GM21367 (cell line): ENCODE results near the gene PTPRD.

Experiments
- ATAC-seq: cut with Tn5 transposase; IDR thresholded peaks from one replicate; pipeline ENCODE4 v1.9.1; 2021; ENCODE audit not compliant: unreplicated experiment

PTPRD gene

GRCh38 chr9:8572209-8572608 lies 2040.6 kb downstream of the PTPRD start:
- ATAC-seq, result no peak

- ATAC-seq, result no peak
These were observed 2041.2 kb downstream of the PTPRD start for GRCh38 chr9:8571643-8572042.

GRCh38 chr9:8570776-8571175 lies 2042.0 kb downstream of the PTPRD start:
- ATAC-seq, result no peak

GRCh38 chr9:8569823-8570222 lies 2043.0 kb downstream of the PTPRD start:
- no peak for ATAC-seq

- no peak for ATAC-seq
These were observed 2044.7 kb downstream of the PTPRD start for GRCh38 chr9:8567963-8568579.

- ATAC-seq, result no peak
These were observed 2047.8 kb downstream of the PTPRD start for GRCh38 chr9:8564960-8565359.

GRCh38 chr9:8560560-8561525 lies 2052.0 kb downstream of the PTPRD start:
- no peak for ATAC-seq

GRCh38 chr9:8558176-8558575 lies 2054.6 kb downstream of the PTPRD start:
- no peak for ATAC-seq

- no peak for ATAC-seq
These were observed 2056.9 kb downstream of the PTPRD start for GRCh38 chr9:8555762-8556500.

GRCh38 chr9:8553444-8553843 lies 2059.4 kb downstream of the PTPRD start:
- ATAC-seq, result no peak

GRCh38 chr9:8552732-8553131 lies 2060.1 kb downstream of the PTPRD start:
- ATAC-seq, result no peak

- no peak for ATAC-seq
These were observed 2063.6 kb downstream of the PTPRD start for GRCh38 chr9:8549214-8549613.

GRCh38 chr9:8543219-8543618 lies 2069.6 kb downstream of the PTPRD start:
- ATAC-seq, result no peak

- no peak for ATAC-seq
These were observed 2070.3 kb downstream of the PTPRD start for GRCh38 chr9:8542537-8542936.

- ATAC-seq, result no peak
These were observed 2073.1 kb downstream of the PTPRD start for GRCh38 chr9:8539681-8540197.

GRCh38 chr9:8536845-8537244 lies 2076.0 kb downstream of the PTPRD start:
- ATAC-seq, result no peak

- ATAC-seq, result no peak
These were observed 2078.0 kb downstream of the PTPRD start for GRCh38 chr9:8534828-8535227.

- ATAC-seq, result no peak
These were observed 2079.1 kb downstream of the PTPRD start for GRCh38 chr9:8533681-8534080.

GRCh38 chr9:8531826-8532415 lies 2080.9 kb downstream of the PTPRD start:
- ATAC-seq, result no peak

GRCh38 chr9:8521112-8521511 lies 2091.7 kb downstream of the PTPRD start:
- no peak for ATAC-seq

- ATAC-seq, result no peak
These were observed 2097.1 kb downstream of the PTPRD start for GRCh38 chr9:8515748-8516147.
